ENCODE data around the gene GPR152.
"Not testable (repeated sequence)": the region's sequence is repeated elsewhere in the genome, so short reads cannot be mapped to it uniquely, and the experiment has no call there.

DNA sequence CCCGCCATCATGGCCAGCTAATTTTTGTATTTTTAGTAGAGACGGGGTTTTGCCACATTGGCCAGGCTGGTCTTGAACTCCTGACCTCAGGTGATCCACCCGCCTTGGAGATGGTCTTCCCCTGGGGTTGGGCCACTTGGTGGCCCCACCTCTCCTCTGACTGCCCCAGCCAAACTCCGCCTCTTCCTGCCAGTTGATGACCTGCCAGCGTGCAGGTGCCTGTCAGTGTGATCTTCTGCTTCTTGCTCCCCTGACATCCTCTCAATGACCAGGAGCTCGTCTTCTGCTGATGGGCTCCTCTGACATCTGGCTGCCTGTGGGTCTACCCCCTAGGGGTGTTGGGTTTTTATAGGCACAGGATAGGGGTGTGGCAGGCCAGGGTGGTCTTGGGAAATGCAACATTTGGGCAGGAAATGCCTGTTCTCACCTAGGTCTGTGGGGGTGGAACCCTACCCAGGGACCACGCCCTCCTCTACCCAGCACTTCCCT, 33.4 kb upstream of the GPR152 start:
- TF ChIP-seq POLR2AphosphoS5, EP300, POLR2A (IDR thresholded peaks at IDR 0.05): not testable (repeated sequence)
- TF ChIP-seq, protein P1, sequence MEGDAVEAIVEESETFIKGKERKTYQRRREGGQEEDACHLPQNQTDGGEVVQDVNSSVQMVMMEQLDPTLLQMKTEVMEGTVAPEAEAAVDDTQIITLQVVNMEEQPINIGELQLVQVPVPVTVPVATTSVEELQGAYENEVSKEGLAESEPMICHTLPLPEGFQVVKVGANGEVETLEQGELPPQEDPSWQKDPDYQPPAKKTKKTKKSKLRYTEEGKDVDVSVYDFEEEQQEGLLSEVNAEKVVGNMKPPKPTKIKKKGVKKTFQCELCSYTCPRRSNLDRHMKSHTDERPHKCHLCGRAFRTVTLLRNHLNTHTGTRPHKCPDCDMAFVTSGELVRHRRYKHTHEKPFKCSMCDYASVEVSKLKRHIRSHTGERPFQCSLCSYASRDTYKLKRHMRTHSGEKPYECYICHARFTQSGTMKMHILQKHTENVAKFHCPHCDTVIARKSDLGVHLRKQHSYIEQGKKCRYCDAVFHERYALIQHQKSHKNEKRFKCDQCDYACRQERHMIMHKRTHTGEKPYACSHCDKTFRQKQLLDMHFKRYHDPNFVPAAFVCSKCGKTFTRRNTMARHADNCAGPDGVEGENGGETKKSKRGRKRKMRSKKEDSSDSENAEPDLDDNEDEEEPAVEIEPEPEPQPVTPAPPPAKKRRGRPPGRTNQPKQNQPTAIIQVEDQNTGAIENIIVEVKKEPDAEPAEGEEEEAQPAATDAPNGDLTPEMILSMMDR (IDR thresholded peaks at IDR 0.05): not testable (repeated sequence)

Measured in suprapubic skin (tissue), 4 donors.